ENCODE data around the gene STOX2.

Gene STOX2

GRCh38 chr4:183989461-183989860 lies 84.4 kb downstream of the STOX2 start:
- no peak for DNase-seq

- no peak for DNase-seq
Observed at GRCh38 chr4:183989931-183990330, 84.8 kb downstream of the STOX2 start.

GRCh38 chr4:183993676-183994075 lies 88.6 kb downstream of the STOX2 start:
- DNase-seq = no peak

GRCh38 chr4:183995570-183995969 lies 90.5 kb downstream of the STOX2 start:
- no peak for DNase-seq

- DNase-seq = no peak
Observed at GRCh38 chr4:183996868-183997267, 91.8 kb downstream of the STOX2 start.

- no peak for DNase-seq
Observed at GRCh38 chr4:183999435-183999834, 94.3 kb downstream of the STOX2 start.

GRCh38 chr4:184000457-184001396 lies 95.6 kb downstream of the STOX2 start:
- no peak for DNase-seq

GRCh38 chr4:184003433-184003832 lies 98.3 kb downstream of the STOX2 start:
- DNase-seq = no peak

- DNase-seq = no peak
Observed at GRCh38 chr4:184007891-184008290, 102.8 kb downstream of the STOX2 start.

GRCh38 chr4:184010696-184011095 lies 105.6 kb downstream of the STOX2 start:
- no peak for DNase-seq

GRCh38 chr4:184011826-184012380 lies 106.8 kb downstream of the STOX2 start:
- DNase-seq = no peak

- DNase-seq = no peak
Observed at GRCh38 chr4:184012937-184013336, 107.8 kb downstream of the STOX2 start.

GRCh38 chr4:184014301-184014700 lies 109.2 kb downstream of the STOX2 start:
- DNase-seq = no peak

GRCh38 chr4:184016759-184017668 lies 111.9 kb downstream of the STOX2 start:
- no peak for DNase-seq

GRCh38 chr4:184019076-184019475 lies 114.0 kb downstream of the STOX2 start:
- no peak for DNase-seq

GRCh38 chr4:184019667-184020623 lies 114.8 kb downstream of the STOX2 start:
- DNase-seq = no peak

- DNase-seq = no peak
Observed at GRCh38 chr4:184021389-184021788, 116.3 kb downstream of the STOX2 start.

- no peak for DNase-seq
Observed at GRCh38 chr4:184022679-184023383, 117.7 kb downstream of the STOX2 start.

- no peak for DNase-seq
Observed at GRCh38 chr4:184024637-184025036, 119.5 kb downstream of the STOX2 start.

GRCh38 chr4:184028561-184029374 lies 123.7 kb downstream of the STOX2 start:
- DNase-seq = peak in 2 of 4 experiments; percentile 1 to 5

Measured in activated naive CD4-positive, alpha-beta T cell (primary cell).